ENCODE results near the gene GBX2. TPM values are rescaled to one million over a fixed set of nuclear protein-coding genes. Genes with fewer than 3 reads are reported as not detected.

Gene GBX2
- total RNA-seq, 1 experiment from 2014 or later = 10.2 TPM

GRCh38 chr2:236157366-236157765 lies 10.8 kb downstream of the GBX2 start:
- Histone ChIP-seq H3K4me1 (ENCODE audit: control insufficient read depth, insufficient read depth, low read length) (no peaks in the 10 kb centered on the region), H3K9me3 (ENCODE audit: control insufficient read depth, insufficient read depth, low read depth, low read length) (peaks cover 6% of the 10 kb centered on the region; the same call in 1 of the 2 replicates), H3K36me3 (ENCODE audit: control insufficient read depth, insufficient read depth, low read length) (no peaks in the 10 kb centered on the region), H3K27me3 (ENCODE audit: control insufficient read depth, insufficient read depth, low read length) (no peaks in the 10 kb centered on the region), H3K27ac (ENCODE audit: low read length) (no peak overlapping the region), H3K4me3 (ENCODE audit: low read depth in 2 of 2, low read length in 2 of 2) (no peak overlapping the region)
- POLR2A ChIA-PET = no interaction called here
- in situ Hi-C loops (cut with HindIII; ENCODE audit: low pct_unique_long_range_greater_than_20kb, low sequenced_read_pairs) (no loop called here), intact Hi-C loops (cut with micrococcal nuclease; ENCODE audit: unreplicated experiment) (no loop called here)
- no peak for TF ChIP-seq CTCF (IDR thresholded peaks at IDR 0.05)
- TF ChIP-seq REST (IDR thresholded peaks at IDR 0.05; ENCODE audit: insufficient read depth in 1 of 2, low read depth in 2 of 2, low read length in 1 of 2) = no peak
- no peak for TF ChIP-seq POLR2AphosphoS5 (IDR thresholded peaks at IDR 0.05; ENCODE audit: low read depth, low read length)
- no peak for TF ChIP-seq TCF7L2 (IDR thresholded peaks at IDR 0.05; ENCODE audit: low read depth, low read length)
- TF ChIP-seq SIN3A (IDR thresholded peaks at IDR 0.05; ENCODE audit: borderline replicate concordance, insufficient read depth, low read depth, low read length) = no peak
- BruUV-seq (replicated peaks) = no TSS peak
- DNase-seq (ENCODE audit: low read depth, low spot score) (no peak), ATAC-seq (no peak)
- CTCF ChIA-PET = interaction anchor here (0.6 kb wide), 1 partner anchor 82 kb away, joined by 3 read pairs; no protein-coding TSS in a partner anchor

GRCh38 chr2:236156860-236157194 lies 11.4 kb downstream of the GBX2 start:
- Histone ChIP-seq H3K4me1 (ENCODE audit: control insufficient read depth, insufficient read depth, low read length) (no peaks in the 10 kb centered on the region), H3K27ac (ENCODE audit: low read length) (no peak overlapping the region), H3K36me3 (ENCODE audit: control insufficient read depth, insufficient read depth, low read length) (no peaks in the 10 kb centered on the region), H3K9me3 (ENCODE audit: control insufficient read depth, insufficient read depth, low read depth, low read length) (peaks cover 6% of the 10 kb centered on the region; the same call in 1 of the 2 replicates), H3K27me3 (ENCODE audit: control insufficient read depth, insufficient read depth, low read length) (no peaks in the 10 kb centered on the region), H3K4me3 (ENCODE audit: low read depth in 2 of 2, low read length in 2 of 2) (no peak overlapping the region)
- BruUV-seq (replicated peaks) = no TSS peak
- POLR2A ChIA-PET = no interaction called here
- TF ChIP-seq SIN3A (IDR thresholded peaks at IDR 0.05; ENCODE audit: borderline replicate concordance, insufficient read depth, low read depth, low read length) (no peak), REST (IDR thresholded peaks at IDR 0.05; ENCODE audit: insufficient read depth in 1 of 2, low read depth in 2 of 2, low read length in 1 of 2) (no peak), POLR2AphosphoS5 (IDR thresholded peaks at IDR 0.05; ENCODE audit: low read depth, low read length) (no peak), CTCF (IDR thresholded peaks at IDR 0.05) (no peak), TCF7L2 (IDR thresholded peaks at IDR 0.05; ENCODE audit: low read depth, low read length) (no peak)
- CTCF ChIA-PET = interaction anchor here (0.6 kb wide), 1 partner anchor 81 kb away, joined by 3 read pairs; no protein-coding TSS in a partner anchor
- no peak for DNase-seq (ENCODE audit: low read depth, low spot score)
- intact Hi-C loops (cut with micrococcal nuclease; ENCODE audit: unreplicated experiment) = no loop called here
- ATAC-seq = no peak
- in situ Hi-C loops (cut with HindIII; ENCODE audit: low pct_unique_long_range_greater_than_20kb, low sequenced_read_pairs) = no loop called here

Data from Panc1 (cell line).